ENCODE results near the gene MRRF.
"Not testable (repeated sequence)": the region's sequence is repeated elsewhere in the genome, so short reads cannot be mapped to it uniquely, and the experiment has no call there.

MRRF gene

DNA sequence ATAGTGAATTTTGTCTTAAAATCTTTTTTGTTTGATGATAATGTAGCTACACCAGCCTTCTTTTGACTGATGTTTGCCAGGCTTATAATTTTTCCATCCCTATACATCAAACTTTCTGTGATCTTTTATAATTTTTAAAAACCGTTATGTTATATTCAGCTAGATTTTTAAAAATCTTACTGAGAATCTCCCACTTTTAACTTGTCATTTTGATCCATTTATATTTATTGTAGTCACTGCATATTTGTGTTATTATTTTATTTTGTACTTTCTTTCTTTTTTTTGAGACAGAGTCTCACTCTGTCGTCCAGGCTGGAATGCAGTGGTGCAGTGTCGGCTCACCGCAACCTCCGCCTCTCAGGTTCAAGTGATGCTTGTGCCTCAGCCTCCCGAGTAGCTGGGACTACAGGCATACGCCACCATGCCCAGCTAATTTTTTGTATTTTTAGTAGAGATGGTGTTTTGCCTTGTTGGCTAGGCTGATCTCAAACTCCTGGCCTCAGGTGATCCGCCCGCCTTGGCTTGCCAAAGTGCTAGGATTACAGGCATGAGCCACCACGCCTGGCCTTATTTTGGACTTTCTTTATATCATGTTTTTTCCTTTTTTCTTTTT lies 12.7 kb downstream of the MRRF start:
- no peak for DNase-seq

DNA sequence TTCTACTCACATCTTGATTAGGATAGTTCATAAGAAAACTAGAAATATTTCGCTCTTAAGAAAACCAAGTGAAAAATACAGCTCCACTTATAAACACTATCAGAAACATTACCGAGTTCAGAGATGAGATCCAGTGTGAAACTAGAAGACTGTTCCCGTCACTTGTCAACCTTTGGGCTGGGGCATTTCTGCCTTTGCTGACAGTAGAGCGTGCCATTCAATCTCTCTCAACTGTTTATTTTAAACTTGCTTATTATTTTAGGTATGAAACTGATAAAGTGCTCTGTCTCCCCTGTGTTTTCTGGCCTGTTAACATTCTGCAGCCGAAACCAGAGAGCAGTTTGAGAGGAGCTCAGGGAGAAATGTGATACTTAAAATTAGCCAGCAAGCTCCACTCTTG lies 16.7 kb downstream of the MRRF start:
- no peak for DNase-seq

DNA sequence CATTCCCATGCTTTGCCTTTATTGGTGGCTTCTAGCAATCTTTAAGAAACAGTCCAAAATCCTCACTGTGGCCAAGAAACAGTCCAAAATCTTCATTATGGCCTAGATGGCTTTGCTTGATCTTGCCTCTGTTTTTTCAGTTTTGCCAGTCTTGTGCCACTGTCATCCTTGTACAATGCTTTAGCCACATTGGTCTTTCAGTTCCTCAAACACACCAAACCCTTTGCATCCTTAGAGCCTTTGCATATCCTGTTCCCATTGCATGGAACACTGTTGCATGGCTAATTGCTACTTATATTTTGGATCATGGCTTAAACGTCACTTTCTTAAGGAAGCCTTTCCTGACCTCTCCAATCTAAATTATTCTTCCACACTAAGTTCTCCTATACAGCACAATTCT lies 22.1 kb downstream of the MRRF start:
- no peak for DNase-seq

DNA sequence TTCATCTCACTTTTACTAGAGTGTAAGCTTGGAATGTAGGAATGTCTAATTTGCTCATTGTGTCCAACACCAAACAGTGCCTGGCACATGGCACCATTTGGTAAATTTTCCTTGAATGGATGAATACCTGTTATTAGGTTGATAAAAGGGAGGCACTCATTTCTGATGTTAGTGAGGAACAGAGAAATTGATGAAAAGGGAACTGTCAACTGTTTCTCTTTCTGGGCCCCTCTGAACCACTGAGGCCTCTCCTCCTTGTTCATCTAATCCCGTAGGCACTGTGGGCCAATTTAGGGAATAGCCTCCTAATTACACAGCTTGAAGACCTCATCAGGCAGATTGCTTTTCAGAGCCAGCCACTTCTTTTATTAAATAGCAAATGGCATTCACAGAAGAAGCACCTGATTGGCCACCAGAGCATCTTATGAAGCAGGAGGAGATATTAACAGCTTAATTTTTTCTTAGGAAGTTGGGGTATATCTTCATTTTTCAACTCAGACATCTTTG lies 22.6 kb downstream of the MRRF start:
- no peak for DNase-seq

DNA sequence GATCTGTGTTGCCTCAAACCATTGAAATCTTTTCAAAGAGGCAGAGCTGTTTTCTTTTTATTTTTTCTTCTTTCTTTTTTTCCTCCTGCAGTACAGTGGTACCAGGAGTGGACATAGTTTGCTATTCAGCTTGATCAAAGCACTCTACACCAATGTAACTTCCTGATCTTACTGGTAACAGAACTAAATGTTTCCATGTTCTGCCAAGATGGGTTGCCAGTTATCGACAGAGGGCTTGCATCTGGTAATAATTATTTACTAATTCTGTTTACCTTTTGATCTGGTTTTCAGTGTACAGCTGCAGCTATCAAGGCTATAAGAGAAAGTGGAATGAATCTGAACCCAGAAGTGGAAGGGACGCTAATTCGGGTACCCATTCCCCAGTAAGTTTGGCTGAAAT lies 26.8 kb downstream of the MRRF start:
- DNase-seq, result no peak

DNA sequence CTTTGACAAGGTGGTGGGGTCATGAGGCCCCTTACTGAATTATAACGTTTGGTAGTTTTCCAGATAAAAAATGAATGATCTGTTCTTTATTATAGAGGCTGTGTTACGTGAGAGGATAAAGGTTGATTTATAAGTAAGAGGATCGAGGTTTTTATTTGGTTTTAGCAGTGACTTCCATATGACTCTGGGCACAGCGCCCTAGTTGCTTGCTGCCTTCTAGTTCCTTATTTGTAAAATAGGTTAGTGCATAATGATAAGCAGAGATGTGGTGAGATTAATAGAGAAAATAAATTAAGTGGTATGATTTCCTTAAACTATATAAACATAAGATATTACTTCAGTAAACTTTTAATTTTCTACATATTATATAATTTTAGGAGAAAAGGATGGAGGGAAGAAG lies 29.8 kb downstream of the MRRF start:
- DNase-seq, result no peak

DNA sequence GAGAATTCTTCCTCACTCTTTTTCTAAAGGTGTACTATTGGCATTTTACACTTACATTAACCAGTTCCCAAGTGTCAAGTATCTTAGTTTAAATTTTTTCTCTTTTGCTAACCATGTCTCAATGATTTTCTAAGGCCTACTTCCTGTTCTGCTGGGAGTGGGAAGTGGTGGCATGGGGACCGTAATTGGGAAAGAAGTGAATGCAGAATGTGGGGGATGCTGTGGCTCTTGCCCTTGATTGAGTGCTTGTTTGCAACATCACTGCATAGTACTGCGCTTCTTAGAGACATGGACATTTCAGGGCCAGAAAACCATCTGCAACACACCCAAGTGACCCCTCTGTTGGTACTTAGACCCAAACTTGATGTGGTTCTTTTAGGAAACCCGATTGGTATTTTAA lies 32.8 kb downstream of the MRRF start:
- no peak for DNase-seq

DNA sequence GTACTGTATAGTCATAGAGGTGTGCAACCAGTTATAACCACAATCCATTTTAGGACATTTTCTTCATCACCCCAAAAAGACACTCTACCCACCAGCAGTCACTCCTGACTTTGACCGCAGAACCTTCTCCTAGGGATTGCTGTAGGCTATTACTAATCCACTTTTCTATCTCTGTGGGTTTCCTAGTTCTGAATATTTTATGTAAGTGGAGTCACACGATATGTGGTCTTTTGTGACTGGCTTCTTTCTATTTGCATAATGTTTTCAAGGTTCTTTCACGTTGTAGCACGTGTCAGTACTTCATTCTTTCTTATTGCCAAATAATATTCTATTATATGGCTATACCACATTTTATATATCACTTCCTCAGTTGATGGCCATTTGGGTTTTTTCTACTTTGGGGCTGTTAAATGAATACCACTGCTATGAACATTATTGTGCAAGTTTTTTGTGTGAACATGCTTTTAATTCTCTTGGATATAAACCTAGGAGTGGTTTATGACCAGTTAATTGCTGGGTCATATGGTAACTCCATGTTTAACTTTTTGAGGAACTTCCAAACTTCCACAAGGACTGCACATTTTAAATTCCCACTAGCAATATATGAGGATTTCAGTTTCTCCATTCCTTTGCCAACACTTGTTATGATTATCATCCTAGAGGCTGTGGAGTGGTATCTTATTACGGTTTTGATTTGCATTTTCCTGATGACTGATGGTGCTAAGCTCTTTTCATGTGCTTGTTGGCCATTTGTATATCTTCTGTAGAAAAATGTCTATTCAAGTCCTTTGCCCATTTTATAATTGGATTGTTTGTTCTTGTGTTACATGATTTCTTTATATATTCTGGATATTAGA lies 37.8 kb downstream of the MRRF start:
- DNase-seq, result no peak

DNA sequence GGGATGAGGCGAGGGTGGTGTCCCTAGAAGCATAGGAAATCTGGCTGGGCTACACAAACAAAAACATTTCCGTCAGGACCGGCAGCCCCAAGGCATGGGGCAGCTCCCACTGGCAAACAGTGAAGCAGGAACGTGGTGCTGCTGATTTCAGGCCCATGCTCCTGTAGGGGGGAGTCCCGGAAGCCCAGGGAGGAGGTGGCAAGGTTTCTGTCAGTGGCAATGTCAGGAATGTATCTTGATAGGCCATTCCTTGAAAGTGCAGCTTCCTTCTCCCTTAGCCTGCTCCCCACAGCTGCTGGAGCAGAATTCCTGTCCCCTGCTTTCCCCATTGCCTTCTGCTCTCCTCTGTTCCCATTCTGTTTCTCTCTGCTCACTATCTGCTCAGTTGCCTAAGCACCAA lies 42.4 kb downstream of the MRRF start:
- DNase-seq, result no peak

DNA sequence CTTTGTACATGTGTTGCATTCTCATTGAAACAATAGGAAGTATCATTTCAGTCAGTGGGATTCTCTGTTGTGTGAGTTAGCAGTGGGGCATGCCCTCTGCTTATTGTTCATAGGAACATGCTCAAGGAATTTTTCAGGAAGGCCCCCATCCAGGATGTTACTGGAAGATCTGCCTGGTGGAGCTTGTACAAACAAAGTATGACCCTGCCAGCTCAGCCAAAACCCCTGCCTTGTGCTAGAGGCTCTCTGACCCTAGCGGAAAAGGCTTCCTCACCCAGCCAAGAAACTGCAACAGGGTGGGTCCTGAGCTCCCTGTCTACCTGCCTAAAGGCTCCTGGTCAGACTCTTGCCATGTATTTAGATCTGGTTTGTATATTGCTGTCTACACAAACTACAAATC lies 43.2 kb downstream of the MRRF start:
- DNase-seq, result no peak

DNA sequence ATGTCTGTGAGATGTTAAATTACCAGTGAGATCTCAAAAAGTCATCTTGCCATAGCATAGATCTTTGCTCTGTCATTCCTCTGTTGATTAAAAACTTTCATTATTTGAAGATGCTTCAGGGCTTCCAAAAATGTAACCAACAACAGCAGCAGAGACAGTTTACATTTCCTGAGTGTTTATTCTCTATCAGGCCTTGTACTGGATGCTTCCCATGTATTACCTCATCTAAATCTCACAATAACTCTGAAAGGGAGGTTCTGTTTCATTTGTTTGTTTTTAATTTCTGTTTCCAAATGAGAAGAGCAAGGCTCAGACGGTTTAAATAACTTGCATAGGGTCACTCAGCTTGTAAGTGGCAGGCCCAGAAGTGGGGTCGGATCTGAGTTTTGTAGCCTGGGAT lies 45.2 kb downstream of the MRRF start:
- no peak for DNase-seq

DNA sequence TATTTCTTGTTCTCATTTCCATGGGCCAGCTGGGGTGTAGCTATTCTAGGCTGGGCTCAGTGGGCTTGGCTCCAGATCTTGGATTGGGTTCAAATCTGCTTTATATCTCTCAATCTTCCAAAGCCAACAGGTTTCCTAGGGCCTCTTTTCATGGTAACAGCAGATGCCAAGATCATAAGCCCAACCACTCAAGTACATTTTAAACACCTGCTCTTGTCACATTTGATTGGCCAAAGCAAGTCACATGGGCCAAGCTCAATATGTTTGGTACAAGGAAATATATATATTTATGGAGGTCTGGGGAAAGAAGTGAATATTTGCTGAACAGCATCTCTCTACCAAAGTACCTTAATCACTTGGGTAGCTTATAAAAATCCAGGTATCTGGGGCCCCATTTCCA lies 49.5 kb downstream of the MRRF start:
- no peak for DNase-seq

DNA sequence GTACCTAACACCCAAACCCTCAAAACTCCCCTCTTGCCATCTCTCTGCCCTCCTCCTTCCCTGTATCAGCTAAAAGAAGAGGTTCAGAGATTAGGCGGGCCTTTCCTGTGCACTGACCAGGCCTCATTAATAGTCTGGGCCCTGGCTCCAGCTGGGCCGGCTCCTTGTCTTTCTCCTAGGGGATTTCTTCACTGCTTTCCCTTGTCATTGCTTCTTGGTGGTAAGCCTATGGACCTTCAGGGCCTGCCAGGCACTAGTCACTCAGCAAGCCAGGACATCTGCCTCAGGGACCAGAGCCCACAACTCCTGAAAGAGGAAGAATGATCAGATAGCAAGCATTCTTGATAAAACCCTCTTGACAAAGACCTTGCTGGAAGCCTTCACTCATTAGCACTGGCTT lies 50.9 kb downstream of the MRRF start:
- DNase-seq, result no peak

DNA sequence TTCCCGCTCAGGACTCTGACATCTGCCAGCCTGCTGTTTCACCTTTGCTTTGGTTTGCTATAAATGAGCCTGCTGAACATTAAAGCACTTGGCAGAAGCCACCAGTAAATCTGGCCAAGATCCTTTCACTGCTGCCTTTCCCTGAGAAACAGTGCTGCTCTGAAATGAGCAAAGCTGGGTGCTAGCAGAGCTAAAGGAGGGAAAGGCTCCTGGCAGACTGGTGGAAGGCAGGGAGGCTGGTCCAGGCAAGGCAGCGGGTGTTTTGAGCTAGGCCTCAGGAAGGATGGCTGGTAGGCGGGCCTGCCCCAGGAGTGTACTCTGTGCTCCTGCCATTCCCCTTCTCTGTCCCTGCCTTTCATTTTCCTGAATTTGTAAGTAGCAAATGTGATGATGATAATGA lies 53.6 kb downstream of the MRRF start:
- no peak for DNase-seq

DNA sequence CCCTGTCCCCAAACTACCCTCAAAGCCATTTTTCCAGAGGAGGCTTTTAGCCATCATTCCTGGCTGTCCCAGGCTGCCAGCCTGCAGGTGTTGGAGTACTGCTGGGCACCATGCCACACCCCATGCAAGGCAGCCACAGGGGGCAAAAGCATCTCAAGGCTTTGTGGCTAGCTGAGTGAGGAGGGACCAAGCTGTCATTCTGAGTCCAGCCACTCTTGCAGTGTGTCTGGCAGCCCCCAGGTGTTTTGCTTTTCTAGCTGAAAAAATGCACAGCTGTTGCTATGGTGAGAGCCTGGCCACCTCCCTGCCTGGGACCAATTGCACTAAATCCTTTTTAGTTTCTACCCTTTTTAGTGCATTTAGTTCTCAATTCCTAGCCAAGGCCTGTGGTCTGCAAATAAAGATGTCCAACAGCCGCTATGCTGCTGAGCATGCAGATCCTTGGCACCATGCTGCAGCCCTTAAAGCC lies 55.8 kb downstream of the MRRF start:
- DNase-seq, result no peak

DNA sequence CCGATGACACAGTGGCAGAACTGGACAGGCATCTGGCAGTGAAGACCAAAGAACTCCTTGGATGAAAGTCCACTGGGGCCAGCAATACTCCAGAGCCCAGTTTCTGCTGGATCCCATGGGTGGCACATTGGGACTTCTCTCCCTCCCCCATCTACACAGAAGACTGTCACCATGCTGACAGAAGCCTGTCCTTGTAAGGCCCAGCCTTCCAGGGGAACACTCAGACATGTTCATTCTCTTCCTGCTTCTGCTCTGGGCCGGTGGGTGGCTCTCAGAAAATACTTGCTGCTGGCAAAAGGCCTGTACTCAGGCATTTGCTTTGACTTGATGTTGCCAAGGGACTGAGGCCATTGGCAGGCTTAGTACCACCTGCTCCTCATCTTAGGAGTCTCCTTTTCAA lies 57.9 kb downstream of the MRRF start:
- no peak for DNase-seq

DNA sequence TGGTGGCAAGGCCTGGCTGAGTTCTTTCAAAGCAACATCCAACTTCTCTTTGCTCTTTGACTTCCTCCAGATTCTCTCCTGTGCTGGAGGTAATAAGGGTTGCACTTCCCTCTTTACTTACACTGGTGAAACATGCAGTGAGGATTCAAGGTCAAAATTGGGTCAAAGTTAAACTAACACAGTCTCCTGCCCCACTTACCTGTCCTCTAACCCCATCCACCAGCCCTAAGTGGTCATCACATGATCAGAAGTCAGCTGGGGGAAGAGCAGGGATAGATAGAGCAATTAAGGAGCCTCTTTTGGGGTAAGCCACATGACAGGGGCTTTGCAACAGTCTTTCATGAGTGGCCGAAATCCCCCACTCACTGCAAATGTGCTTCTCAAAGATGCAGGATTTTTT lies 60.0 kb downstream of the MRRF start:
- not testable (repeated sequence) for DNase-seq

DNA sequence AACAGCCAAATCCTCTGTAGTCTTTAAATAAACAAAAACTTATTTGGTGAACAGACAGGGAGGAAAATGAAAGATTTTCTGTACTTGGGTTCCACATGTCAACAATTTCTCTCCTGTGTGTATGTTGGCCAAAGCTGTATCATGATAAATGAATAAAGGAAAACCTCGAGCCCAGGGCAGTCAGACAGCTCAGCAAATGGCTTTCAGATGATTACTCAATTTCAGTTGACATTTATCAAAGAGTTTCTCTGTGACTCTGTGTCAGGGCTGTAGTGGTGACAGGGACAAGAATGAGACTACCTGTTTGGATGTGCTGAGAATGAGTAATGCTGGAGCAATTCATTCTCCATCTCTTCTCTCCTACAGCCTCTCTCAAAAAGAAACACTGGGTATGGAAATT lies 60.4 kb downstream of the MRRF start:
- DNase-seq, result no peak

DNA sequence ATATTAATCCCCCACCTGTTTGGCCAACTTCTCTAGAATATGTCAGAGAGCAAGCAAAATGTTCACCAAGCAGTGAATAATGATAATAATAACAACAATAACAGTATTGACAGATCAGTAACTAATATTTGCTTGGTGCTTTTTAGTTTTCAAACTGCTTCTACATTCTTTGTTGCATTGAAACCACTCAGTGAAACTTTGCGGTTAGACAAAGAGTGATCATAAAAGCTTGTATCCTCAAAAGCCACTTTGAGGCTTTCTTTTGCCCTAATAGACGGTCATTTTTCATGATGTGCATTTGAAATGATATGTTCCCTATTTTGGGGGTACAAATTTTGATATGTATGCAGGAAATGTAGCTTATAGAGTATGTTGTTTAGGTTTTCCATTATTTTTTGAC lies 62.5 kb downstream of the MRRF start:
- DNase-seq, result no peak

DNA sequence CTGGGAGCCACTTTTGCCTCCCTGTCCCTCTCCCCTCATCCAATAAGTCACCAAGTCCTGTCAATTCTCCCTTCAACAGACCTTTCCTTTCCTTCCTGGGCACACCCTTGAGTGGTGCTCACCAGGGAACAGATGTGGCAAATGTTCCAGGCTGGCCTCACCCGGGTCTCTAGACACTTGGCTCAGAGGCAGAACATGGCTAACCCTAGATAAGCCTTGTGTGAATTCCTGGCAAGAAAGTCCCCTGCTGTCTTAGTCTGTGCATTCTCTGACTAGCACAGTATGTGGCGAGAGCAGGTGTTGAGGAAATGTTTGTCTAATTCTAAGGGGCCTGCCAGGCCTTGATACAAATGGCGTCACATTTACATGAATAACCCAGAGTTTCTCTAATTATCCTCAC lies 64.9 kb downstream of the MRRF start:
- no peak for DNase-seq

DNA sequence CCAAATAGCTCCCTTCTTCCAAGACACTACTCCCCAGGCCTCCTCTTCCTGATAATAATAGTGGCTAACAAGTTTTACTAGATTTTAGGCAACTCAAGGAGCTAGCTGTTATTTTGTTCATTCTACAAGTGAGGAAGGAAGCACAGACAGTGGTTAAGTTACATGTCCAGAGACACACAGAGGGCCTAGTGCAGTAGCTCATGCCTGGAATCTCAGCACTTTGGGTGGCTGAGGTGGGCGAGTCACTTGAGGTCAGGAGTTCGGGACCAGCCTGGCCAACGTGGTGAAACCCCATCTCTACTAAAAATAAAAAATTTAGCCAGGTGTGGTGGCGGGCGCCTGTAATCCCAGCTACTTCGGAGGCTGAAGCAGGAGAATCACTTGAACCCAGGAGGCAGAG lies 65.8 kb downstream of the MRRF start:
- not testable (repeated sequence) for DNase-seq

DNA sequence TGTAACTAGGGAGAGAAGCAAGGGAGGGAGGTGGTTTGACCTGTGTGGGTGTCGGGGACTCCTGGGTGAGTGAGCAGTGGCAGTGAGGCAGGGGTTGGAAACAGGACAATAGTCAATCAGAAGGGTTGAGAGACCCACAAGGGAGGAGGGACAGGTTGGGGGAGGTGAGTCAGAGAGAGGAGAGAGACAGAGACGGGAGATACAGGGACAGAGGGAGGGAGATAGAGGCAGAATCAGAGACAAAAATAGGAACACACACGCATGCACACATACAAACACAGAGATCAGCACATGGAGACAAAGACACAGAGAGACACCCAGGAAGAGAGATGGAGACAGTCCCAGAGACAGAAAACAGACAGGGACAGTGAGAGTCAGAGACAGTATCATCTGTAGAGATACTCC lies 66.8 kb downstream of the MRRF start:
- no peak for DNase-seq

DNA sequence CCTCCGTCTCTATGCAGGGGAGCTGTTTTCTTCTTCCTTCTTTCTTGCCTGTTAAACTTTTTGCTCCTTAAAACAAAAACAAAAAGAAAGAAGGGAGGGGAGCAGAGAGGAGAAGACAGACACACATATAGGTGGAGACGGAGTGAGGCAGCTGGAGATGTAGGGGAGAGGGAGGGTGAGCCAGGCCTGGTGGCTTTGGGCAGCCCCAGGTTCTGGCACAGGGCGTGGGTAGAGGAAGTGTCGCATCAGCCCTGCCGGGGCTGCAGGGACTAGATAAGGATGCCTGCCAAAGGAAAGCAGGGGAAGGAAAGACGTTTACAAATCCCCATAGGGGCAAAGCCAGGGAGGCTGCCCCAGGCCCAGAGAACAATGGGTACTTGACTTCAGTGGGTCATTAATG lies 67.4 kb downstream of the MRRF start:
- no peak for DNase-seq

DNA sequence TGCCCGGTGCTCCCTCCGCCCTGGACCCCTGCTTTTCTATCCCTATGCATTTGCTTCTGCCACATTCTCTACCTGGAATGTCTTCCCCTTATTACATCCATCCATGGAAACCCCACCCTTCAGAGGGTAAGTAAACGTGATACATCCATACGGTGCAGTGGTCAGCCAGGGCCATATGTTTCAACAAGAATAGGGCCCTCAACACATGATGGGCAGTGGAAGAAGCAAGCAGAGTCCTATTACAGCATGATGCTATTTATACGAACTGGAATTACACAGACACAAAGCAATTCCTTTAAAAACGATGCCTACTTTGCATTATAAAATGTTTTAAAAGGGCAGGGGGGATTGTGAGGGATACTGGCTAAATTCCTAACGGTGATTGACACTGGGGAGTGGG lies 68.0 kb downstream of the MRRF start:
- DNase-seq, result no peak

Data from activated CD8-positive, alpha-beta memory T cell treated with anti-CD3 and anti-CD28 coated beads, Interleukin-2, amount 50 U/mL, for 4 hours (primary cell).